Liver (tissue), 9 donors: ENCODE measurements around the gene DTWD2. TPM values are rescaled to one million over a fixed set of nuclear protein-coding genes. Genes with fewer than 3 reads are reported as not detected.

Experiments used
- DNase-seq: peaks from one replicate; pipeline ENCODE4 v3.0.0-alpha.2; 2017; ENCODE audit warnings: low spot score
- H3K27ac ChIP-seq, 2 donors: one replicate each; pipeline ENCODE4 v1.7.0; 2013; ENCODE audit warnings: inconsistent platforms in 2 of 2, low read length in 2 of 2, control low read depth in 1 of 2, low read depth in 1 of 2, mild to moderate bottlenecking in 1 of 2
- H3K27me3 ChIP-seq, 4 donors: one replicate each; pipeline versions ENCODE4 v1.6.1 to v1.7.0; 2013; ENCODE audit warnings: low read length in 3 of 4, inconsistent platforms in 1 of 4, mild to moderate bottlenecking in 1 of 4, moderate library complexity in 1 of 4; ENCODE audit not compliant: control insufficient read depth in 4 of 4, insufficient read depth in 4 of 4
- H3K36me3 ChIP-seq, 4 donors: one replicate each; pipeline versions ENCODE4 v1.6.1 to v1.7.0; 2013; ENCODE audit warnings: low read length in 3 of 4, mild to moderate bottlenecking in 3 of 4, low read depth in 1 of 4, moderate library complexity in 1 of 4; ENCODE audit not compliant: control insufficient read depth in 4 of 4, insufficient read depth in 3 of 4
- H3K4me1 ChIP-seq, 4 donors: one replicate each; pipeline versions ENCODE4 v1.6.1 to v1.7.0; 2013; ENCODE audit warnings: low read length in 3 of 4, mild to moderate bottlenecking in 3 of 4, moderate library complexity in 1 of 4; ENCODE audit not compliant: control insufficient read depth in 4 of 4, insufficient read depth in 4 of 4
- H3K4me3 ChIP-seq, 3 donors: one replicate each; pipeline versions ENCODE4 v1.6.1 to v1.7.0; 2013; ENCODE audit warnings: low read length in 3 of 3, control low read depth in 1 of 3, low read depth in 1 of 3, mild to moderate bottlenecking in 1 of 3
- H3K9ac ChIP-seq, 2 donors: one replicate each; pipeline ENCODE4 v1.7.0; 2013; ENCODE audit warnings: low read length in 2 of 2, mild to moderate bottlenecking in 2 of 2, moderate library complexity in 2 of 2, control low read depth in 1 of 2, low read depth in 1 of 2
- H3K9me3 ChIP-seq, 4 donors: one replicate each; pipeline versions ENCODE4 v1.6.1 to v1.7.0; 2013; ENCODE audit warnings: low read length in 3 of 4; ENCODE audit not compliant: control insufficient read depth in 4 of 4
- ATF3 ChIP-seq: IDR thresholded peaks from 2 replicates; pipeline ENCODE4 v1.6.1; 2016; ENCODE audit warnings: antibody characterized with exemption
- CTCF ChIP-seq: fragments of 150-350 bp; IDR thresholded peaks from 2 replicates; pipeline ENCODE4 v1.5.1; 2017; ENCODE audit warnings: improper control_type of control experiment, low read depth, low read length; ENCODE audit not compliant: missing input control
- EGR1 ChIP-seq, 2 donors: IDR thresholded peaks; 2 replicates each; pipeline ENCODE4 v1.6.1; 2016 to 2018; ENCODE audit warnings: antibody characterized with exemption in 2 of 2, low read depth in 2 of 2
- FOXA1 ChIP-seq: IDR thresholded peaks from 2 replicates; pipeline ENCODE4 v1.6.1; 2016; ENCODE audit warnings: antibody characterized with exemption
- FOXA2 ChIP-seq: IDR thresholded peaks from 2 replicates; pipeline ENCODE4 v1.6.1; 2016; ENCODE audit warnings: antibody characterized with exemption
- GABPA ChIP-seq, 2 donors: IDR thresholded peaks in 1 of 2; conservative IDR thresholded peaks in 1 of 2; 2 replicates each; pipeline ENCODE4 v1.6.1; 2016; ENCODE audit warnings: antibody characterized with exemption in 2 of 2, mild to moderate bottlenecking in 1 of 2, moderate library complexity in 1 of 2
- HNF4A ChIP-seq, 2 donors: conservative IDR thresholded peaks; 2 replicates each; pipeline ENCODE4 v1.6.1; 2016; ENCODE audit warnings: antibody characterized with exemption in 2 of 2, mild to moderate bottlenecking in 2 of 2
- HNF4G ChIP-seq: IDR thresholded peaks from 2 replicates; pipeline ENCODE4 v1.6.1; 2016; ENCODE audit warnings: antibody characterized with exemption
- JUND ChIP-seq, 2 donors: IDR thresholded peaks; 2 replicates each; pipeline ENCODE4 v1.6.1; 2016; ENCODE audit warnings: antibody characterized with exemption in 2 of 2
- NR2F2 ChIP-seq: IDR thresholded peaks from 2 replicates; pipeline ENCODE4 v1.6.1; 2016; ENCODE audit warnings: antibody characterized with exemption
- RAD21 ChIP-seq, 2 donors: IDR thresholded peaks; 2 replicates each; pipeline ENCODE4 v1.6.1; 2016; ENCODE audit warnings: antibody characterized with exemption in 2 of 2, mild to moderate bottlenecking in 2 of 2
- RXRA ChIP-seq, 2 donors: IDR thresholded peaks; 2 replicates each; pipeline ENCODE4 v1.6.1; 2017 to 2018; ENCODE audit warnings: antibody characterized with exemption in 2 of 2, mild to moderate bottlenecking in 1 of 2
- SP1 ChIP-seq: IDR thresholded peaks from 2 replicates; pipeline ENCODE4 v1.6.1; 2018; ENCODE audit warnings: antibody characterized with exemption, mild to moderate bottlenecking
- TAF1 ChIP-seq: conservative IDR thresholded peaks from 2 replicates; pipeline ENCODE4 v1.6.1; 2016; ENCODE audit warnings: antibody characterized with exemption, mild to moderate bottlenecking
- YY1 ChIP-seq: IDR thresholded peaks from 2 replicates; pipeline ENCODE4 v1.6.1; 2016; ENCODE audit warnings: antibody characterized with exemption, mild to moderate bottlenecking
- ZBTB33 ChIP-seq: IDR thresholded peaks from 2 replicates; pipeline ENCODE4 v1.6.1; 2016; ENCODE audit warnings: antibody characterized with exemption
- WGBS: extraction: QIAGEN DNeasy Blood & Tissue Kit; methylation state at CpG from one replicate; pipeline ENCODE4 v1.1.7; 2013; 5-methylcytosine and 5-hydroxymethylcytosine counted together
- polyA plus RNA-seq, 2 donors: library from polyadenylated mRNA; stranded (reverse) in 1 of 2; unstranded in 1 of 2; fragments of 200-250 nt in 1 of 2; fragments of >200 nt in 1 of 2; fragmentation: Nextera tagmentation in 1 of 2; extraction: Ambion mirVana in 1 of 2; gene quantifications; one replicate each; pipeline versions ENCODE4 v1.2.1 to v1.2.3, GENCODE V29; 2013 to 2015
- total RNA-seq, 2 donors: library from RNA; depleted of rRNA; stranded (reverse); fragments of >200 nt; gene quantifications; one replicate each; pipeline ENCODE4 v1.2.3, GENCODE V29; 2014
- donor health status: healthy.
- donor health status: healthy.
- donor health status: healthy.
- donor health status: healthy.
- donor health status: healthy.

The DTWD2 gene
- total and polyA plus RNA-seq, 4 donors: 2.3 to 10.7 (median 4.3) TPM

GRCh38 chr5:118981783-118982182, 6.6 kb downstream of the DTWD2 start:
- Histone ChIP-seq H3K27ac (no peak overlapping the region), H3K9ac (no peak overlapping the region), H3K4me1 (peaks cover 0 to 3% (median 0%) of the 10 kb centered on the region in 4 donors), H3K36me3 (no peaks in the 10 kb centered on the region), H3K27me3 (no peaks in the 10 kb centered on the region), H3K4me3 (no peak overlapping the region), H3K9me3 (no peaks in the 10 kb centered on the region)
- TF ChIP-seq RAD21 (IDR thresholded peaks at IDR 0.05) (no peak), RXRA (IDR thresholded peaks at IDR 0.05) (no peak), EGR1 (IDR thresholded peaks at IDR 0.05; ENCODE audit: low read depth in 2 of 2) (no peak), HNF4G (no peak), GABPA (IDR thresholded peaks at IDR 0.05 in 1 of 2, conservative IDR thresholded peaks at IDR 0.05 in 1 of 2) (no peak), FOXA2 (no peak), TAF1 (no peak), HNF4A (conservative IDR thresholded peaks at IDR 0.05) (no peak), YY1 (no peak), ATF3 (no peak), CTCF (no peak), SP1 (no peak), NR2F2 (no peak)
- no peak for DNase-seq

GRCh38 chr5:118980438-118980837, 7.9 kb downstream of the DTWD2 start:
- no peak overlapping the region for H3K27ac ChIP-seq
- no peak overlapping the region for H3K9ac ChIP-seq
- no peaks in the 10 kb centered on the region for H3K27me3 ChIP-seq
- TF ChIP-seq TAF1 (no peak), ATF3 (no peak), CTCF (no peak), EGR1 (IDR thresholded peaks at IDR 0.05; ENCODE audit: low read depth in 2 of 2) (no peak)
- H3K36me3 ChIP-seq: no peaks in the 10 kb centered on the region
- no peak overlapping the region for H3K4me3 ChIP-seq
- no peaks in the 10 kb centered on the region for H3K9me3 ChIP-seq
- WGBS: 93% methylated on average over 1 of the region's 1 CpG
- DNase-seq: no peak
- no peaks in the 10 kb centered on the region for H3K4me1 ChIP-seq

- Histone ChIP-seq H3K9me3 (no peaks in the 10 kb centered on the region), H3K27me3 (no peaks in the 10 kb centered on the region), H3K27ac (no peak overlapping the region), H3K4me1 (no peaks in the 10 kb centered on the region), H3K36me3 (no peaks in the 10 kb centered on the region), H3K9ac (no peak overlapping the region), H3K4me3 (no peak overlapping the region)
- 78% methylated on average over 2 of the region's 2 CpGs for WGBS
- no peak for DNase-seq
- no peak for TF ChIP-seq GABPA (IDR thresholded peaks at IDR 0.05 in 1 of 2, conservative IDR thresholded peaks at IDR 0.05 in 1 of 2)
- TF ChIP-seq FOXA1: no peak
- no peak for TF ChIP-seq ZBTB33
- TF ChIP-seq RAD21 (IDR thresholded peaks at IDR 0.05): no peak
- no peak for TF ChIP-seq ATF3
- no peak for TF ChIP-seq CTCF
- no peak for TF ChIP-seq RXRA (IDR thresholded peaks at IDR 0.05)
- TF ChIP-seq HNF4A (conservative IDR thresholded peaks at IDR 0.05): no peak
- no peak for TF ChIP-seq JUND (IDR thresholded peaks at IDR 0.05)
- no peak for TF ChIP-seq NR2F2
- no peak for TF ChIP-seq YY1
- TF ChIP-seq TAF1: no peak
- no peak for TF ChIP-seq HNF4G
These were observed 8.3 kb downstream of the DTWD2 start for GRCh38 chr5:118980017-118980416.
